PC-9 (cell line): ENCODE measurements around the gene ZNF512B.

Experiments
- CTCF ChIP-seq: fragments of 200-600 bp; sonication (generic); conservative IDR thresholded peaks from 2 replicates; pipeline ENCODE4 v1.6.1; 2017; ENCODE audit warnings: mixed run types, antibody characterized with exemption, mild to moderate bottlenecking, moderate library complexity
- EZH2 ChIP-seq: fragments of 200-600 bp; sonication (generic); IDR thresholded peaks from 2 replicates; pipeline ENCODE4 v1.8.0; 2017; ENCODE audit warnings: antibody characterized with exemption, low read depth

GRCh38 chr20:64001607-64002011 is 31.9 kb upstream of the ZNF512B start:
- TF ChIP-seq CTCF (no peak), EZH2 (no peak)
